Stimulated activated CD4-positive, alpha-beta T cell treated with anti-CD3 and anti-CD28 coated beads, Interleukin-1b, Interleukin-23, amount 100 ng/mL, for 1 hour (primary cell): ENCODE measurements around the gene LIMK2.
"Not testable (repeated sequence)": the region's sequence is repeated elsewhere in the genome, so short reads cannot be mapped to it uniquely, and the experiment has no call there.

ENCODE experiments used
- DNase-seq, 2 donors: peaks; one replicate each; pipeline ENCODE4 v3.0.0-alpha.2; 2020; ENCODE audit warnings: low read depth in 2 of 2

Gene LIMK2

GRCh38 chr22:31211862-31212730 lies at the start of gene LIMK2:
Gene LIMK2 (plus strand): TSS chr22:31212298. CDS start chr22:31212409, 111 bp downstream.
- peak; percentile 94 to 98 for DNase-seq

DNA sequence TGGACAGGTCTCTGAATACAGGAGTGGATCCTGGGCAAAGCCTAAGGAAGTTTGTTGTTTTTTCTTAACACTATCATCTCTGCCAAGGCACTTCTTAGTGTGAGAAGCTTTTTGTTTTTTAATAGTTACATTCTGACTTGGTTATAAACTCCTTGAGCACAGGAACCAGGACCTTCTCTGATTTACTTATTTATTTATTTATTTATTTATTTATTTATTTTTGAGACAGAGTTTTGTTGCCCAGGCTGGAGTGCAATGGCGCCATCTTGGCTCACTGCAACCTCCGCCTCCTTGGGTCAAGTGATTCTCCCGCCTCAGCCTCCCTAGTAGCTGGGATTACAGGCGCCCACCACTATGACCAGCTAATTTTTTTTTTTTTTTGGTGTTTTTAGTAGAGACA lies 41.1 kb upstream of the LIMK2 start:
- no peak for DNase-seq

GRCh38 chr22:31171734-31172133 lies 40.4 kb upstream of the LIMK2 start:
- DNase-seq = not testable (repeated sequence)

- no peak for DNase-seq
Measured at GRCh38 chr22:31173386-31174145, 38.5 kb upstream of the LIMK2 start.

GRCh38 chr22:31176923-31177322 lies 35.2 kb upstream of the LIMK2 start:
- DNase-seq = no peak

DNA sequence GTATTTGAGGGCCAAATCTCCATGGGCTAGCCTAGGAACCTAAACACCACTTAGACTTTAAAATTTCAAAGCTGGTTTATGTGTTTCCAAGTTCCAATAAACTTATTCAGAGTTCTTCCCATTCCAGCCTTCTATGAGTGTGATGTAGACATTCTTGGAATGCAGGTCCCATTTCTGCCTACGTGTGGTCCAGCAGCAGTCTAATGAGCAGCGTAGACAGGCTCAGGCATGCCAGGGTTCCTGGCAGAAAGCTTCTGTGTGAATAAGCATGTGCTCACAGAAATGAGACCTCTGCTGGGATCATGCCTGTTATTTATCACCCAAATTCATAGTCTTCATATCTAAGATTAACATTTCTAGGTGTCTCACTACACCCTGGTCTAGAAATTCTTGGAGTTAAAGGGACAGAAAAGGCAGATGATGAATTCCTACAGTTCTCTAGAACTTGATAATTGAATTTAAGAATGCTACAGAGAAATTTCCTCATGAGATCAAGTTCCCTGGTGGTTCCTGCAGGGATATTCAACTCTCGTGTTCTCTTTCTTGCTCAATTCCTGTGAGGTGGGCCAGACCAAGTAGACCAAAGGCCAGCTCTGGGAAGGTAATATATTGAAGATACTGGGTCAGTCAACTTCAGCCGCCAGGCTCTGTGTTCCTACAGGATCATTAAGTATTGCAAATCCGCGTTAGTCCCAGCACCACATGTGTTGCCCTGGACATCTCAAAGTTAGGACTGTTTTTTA lies 34.5 kb upstream of the LIMK2 start:
- no peak for DNase-seq

- no peak for DNase-seq
Measured at GRCh38 chr22:31178859-31179258, 33.2 kb upstream of the LIMK2 start.

DNA sequence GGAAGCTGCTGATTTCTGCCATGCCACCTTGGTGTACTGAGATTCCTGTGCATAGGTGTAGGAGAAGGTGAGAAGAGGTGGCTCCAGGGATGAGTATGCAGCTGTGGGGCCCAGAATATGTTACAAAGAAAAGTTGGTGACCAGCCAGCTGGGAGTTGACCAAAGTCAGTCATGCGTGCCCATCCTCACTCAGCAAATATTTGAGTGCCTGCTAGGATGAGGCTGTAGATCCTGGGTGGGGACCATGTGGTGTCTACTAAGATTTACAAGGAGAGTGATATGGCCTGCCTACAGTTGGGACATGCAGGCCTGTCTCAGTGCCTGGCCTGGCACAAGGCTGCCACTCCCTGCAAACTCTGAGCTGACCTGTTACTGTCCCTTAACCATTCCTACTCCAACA lies 32.8 kb upstream of the LIMK2 start:
- DNase-seq = no peak

GRCh38 chr22:31184015-31184414 lies 28.1 kb upstream of the LIMK2 start:
- DNase-seq = no peak

GRCh38 chr22:31185056-31185455 lies 27.0 kb upstream of the LIMK2 start:
- DNase-seq = no peak

- no peak for DNase-seq
Measured at GRCh38 chr22:31187627-31188026, 24.5 kb upstream of the LIMK2 start.

GRCh38 chr22:31192513-31192912 lies 19.6 kb upstream of the LIMK2 start:
- DNase-seq = no peak

- no peak for DNase-seq
Measured at GRCh38 chr22:31193092-31193491, 19.0 kb upstream of the LIMK2 start.

DNA sequence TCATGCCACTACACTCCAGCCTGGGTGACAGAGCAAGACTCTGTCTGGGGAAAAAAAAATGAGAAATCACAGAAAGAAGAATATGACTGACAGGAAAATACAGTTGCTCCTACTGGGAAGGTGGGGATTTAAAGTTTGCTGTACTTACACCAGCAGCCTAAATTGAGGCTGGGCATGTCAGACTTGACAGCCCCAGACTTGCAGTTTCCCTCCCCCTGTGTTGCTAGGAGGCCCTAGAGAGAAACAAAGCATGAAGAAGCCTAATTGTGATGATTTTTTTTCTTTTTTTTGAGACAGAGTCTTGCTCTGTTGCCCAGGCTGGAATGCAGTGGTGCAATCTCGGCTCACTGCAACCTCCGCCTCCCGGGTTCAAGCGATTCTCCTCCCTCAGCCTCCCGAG lies 17.4 kb upstream of the LIMK2 start:
- DNase-seq = not testable (repeated sequence)

DNA sequence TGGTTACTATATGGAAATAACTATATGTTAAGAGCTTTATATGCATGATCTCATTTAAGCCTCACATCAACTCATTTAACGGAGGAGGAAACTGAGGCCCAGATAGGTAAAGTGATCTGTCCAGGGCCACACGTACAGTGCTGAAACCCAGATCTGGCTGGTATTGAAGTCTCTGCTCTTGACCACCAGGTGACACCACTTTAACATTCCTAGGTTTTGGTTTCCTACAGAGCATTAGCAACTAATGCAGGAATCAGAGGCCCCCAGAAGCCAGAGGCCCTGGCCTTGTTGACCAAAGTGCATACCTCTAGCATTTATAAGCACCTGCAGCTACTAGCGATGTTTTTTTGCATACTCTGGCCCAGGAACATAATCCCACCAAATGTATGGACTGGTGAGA lies 12.9 kb upstream of the LIMK2 start:
- no peak for DNase-seq

GRCh38 chr22:31204352-31204984 lies 7.6 kb upstream of the LIMK2 start:
- not testable (repeated sequence) for DNase-seq

GRCh38 chr22:31205059-31205458 lies 7.0 kb upstream of the LIMK2 start:
- not testable (repeated sequence) for DNase-seq

- DNase-seq = not testable (repeated sequence)
Measured at GRCh38 chr22:31206460-31206859, 5.6 kb upstream of the LIMK2 start.

GRCh38 chr22:31206896-31207687 lies 5.0 kb upstream of the LIMK2 start:
- DNase-seq = no peak

DNA sequence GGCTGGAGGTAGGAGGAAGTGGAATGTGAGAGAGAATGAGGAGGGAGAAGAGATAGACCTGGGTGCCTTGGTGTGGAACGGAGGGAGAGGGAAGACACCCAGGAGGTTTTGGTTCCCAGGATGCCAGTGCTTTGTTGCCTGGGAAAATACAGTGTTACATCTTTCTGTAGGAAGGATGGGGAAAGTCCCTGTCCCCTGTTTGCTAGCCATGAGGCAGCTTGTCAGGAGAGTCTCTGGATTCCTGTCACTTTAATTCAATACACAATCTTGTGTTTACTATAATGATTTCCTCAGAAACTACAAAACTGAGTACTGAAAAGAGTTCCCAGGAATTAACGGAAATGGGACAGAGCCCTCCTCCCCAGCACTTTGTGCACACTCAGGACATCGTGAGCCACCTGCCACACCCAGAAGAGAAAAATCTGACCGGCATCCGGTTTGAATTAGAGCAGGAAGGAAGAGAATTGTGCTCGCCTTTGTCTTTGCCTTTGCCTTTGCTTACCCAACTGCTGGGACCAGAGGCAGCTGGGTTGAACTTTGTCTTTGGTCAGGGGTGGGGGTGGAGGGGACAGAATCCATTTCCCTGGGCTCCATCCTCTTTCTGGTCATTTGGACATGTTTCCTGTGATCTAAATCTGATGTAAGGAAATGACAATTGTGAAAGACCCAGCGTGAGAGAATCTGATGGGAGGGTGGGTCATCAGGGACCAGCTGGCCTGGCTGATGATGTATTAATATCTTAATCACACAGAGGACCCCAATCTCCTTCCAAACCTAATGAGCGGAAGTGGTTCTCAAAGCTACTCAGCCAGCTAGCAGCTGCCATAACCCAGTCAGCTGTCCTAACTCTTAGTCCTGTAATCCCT lies 1.3 kb upstream of the LIMK2 start:
- DNase-seq = no peak
